ENCODE data around the gene TFDP2. TPM values are rescaled to one million over a fixed set of nuclear protein-coding genes. Genes with fewer than 3 reads are reported as not detected.
A peak's percentile ranks its signal among the peaks of the same experiment; 100 is the strongest.

TFDP2 gene
- polyA plus RNA-seq, 1 donor: 51.1 TPM

DNA sequence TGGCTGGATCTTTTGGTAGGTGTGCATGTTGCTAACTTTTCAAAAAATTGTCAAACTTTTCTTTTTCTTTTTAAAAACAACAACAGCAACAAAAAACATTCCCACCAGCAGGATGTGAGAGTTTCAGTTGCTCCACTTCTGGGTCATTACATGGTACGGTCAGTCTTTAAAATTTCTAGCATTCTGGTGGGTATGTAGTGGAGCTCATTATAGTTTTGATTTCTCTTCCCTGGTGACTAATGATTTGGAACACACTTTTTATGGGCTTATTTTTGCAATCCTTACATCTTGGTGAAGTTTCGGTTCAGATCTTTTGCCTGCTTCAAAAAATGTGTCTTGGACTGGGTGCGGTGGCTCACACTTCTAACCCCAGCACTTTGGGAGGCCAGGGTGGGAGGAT lies 253.6 kb downstream of the TFDP2 start:
- DNase-seq: no peak
- Histone ChIP-seq H3K36me3 (ENCODE audit: control insufficient read depth, insufficient read depth, low read length) (peaks cover 3% of the 10 kb centered on the region), H3K9me3 (ENCODE audit: control insufficient read depth, low read depth, low read length) (peaks cover 9% of the 10 kb centered on the region), H3K27ac (ENCODE audit: low read length) (no peak overlapping the region), H3K4me3 (ENCODE audit: low read length) (no peak overlapping the region), H3K27me3 (ENCODE audit: control insufficient read depth, insufficient read depth, low read length) (no peaks in the 10 kb centered on the region), H3K4me1 (ENCODE audit: control insufficient read depth, insufficient read depth, low read length) (no peaks in the 10 kb centered on the region)
- no CpG with 5 or more reads among the region's 3 CpGs for WGBS (ENCODE audit: insufficient coverage, low lambda C conversion rate)

- Histone ChIP-seq H3K4me1 (ENCODE audit: control insufficient read depth, insufficient read depth, low read length) (no peaks in the 10 kb centered on the region), H3K36me3 (ENCODE audit: control insufficient read depth, insufficient read depth, low read length) (peaks cover 3% of the 10 kb centered on the region), H3K9me3 (ENCODE audit: control insufficient read depth, low read depth, low read length) (peaks cover under 1% of the 10 kb centered on the region), H3K27ac (ENCODE audit: low read length) (no peak overlapping the region), H3K27me3 (ENCODE audit: control insufficient read depth, insufficient read depth, low read length) (no peaks in the 10 kb centered on the region), H3K4me3 (ENCODE audit: low read length) (no peak overlapping the region)
- DNase-seq: peak; percentile 48 to 71
- WGBS (ENCODE audit: insufficient coverage, low lambda C conversion rate): no CpG with 5 or more reads among the region's 5 CpGs
These were observed 254.7 kb downstream of the TFDP2 start for GRCh38 chr3:141894524-141895176.

Other genes starting within 250 kb of the TFDP2 start
- gene GK5, start 76.0 kb upstream of the TFDP2 start, polyA plus RNA-seq: 44.1 TPM